ENCODE measurements around the gene ARAF.

The ARAF gene

GRCh38 chrX:47573341-47574075 is 12.5 kb downstream of the ARAF start:
- peaks cover 4% of the 10 kb centered on the region for H3K36me3 ChIP-seq (replicated peaks)
- peak overlapping the region; percentile 30 for H3K4me3 ChIP-seq (ENCODE audit: low read depth, low read length)
- in situ Hi-C loops (cut with HindIII; ENCODE audit: low pct_ligation_motif_present, low sequenced_read_pairs), result no loop called here
- no peak for TF ChIP-seq CTCF (IDR thresholded peaks at IDR 0.05; ENCODE audit: low read depth, low read length, missing control alignments)
- peak overlapping the region; percentile 62 for H3K27ac ChIP-seq
- H3K27me3 ChIP-seq (replicated peaks), result no peaks in the 10 kb centered on the region
- DNase-seq, result no peak

- no peaks in the 10 kb centered on the region for H3K27me3 ChIP-seq (replicated peaks)
- peaks cover 4% of the 10 kb centered on the region for H3K36me3 ChIP-seq (replicated peaks)
- in situ Hi-C loops (cut with HindIII; ENCODE audit: low pct_ligation_motif_present, low sequenced_read_pairs), result no loop called here
- H3K27ac ChIP-seq, result peak overlapping the region; percentile 62
- peak overlapping the region; percentile 30 for H3K4me3 ChIP-seq (ENCODE audit: low read depth, low read length)
- no peak for TF ChIP-seq CTCF (IDR thresholded peaks at IDR 0.05; ENCODE audit: low read depth, low read length, missing control alignments)
- no peak for DNase-seq
Measured at GRCh38 chrX:47574076-47574546, 13.1 kb downstream of the ARAF start.

- in situ Hi-C loops (cut with HindIII; ENCODE audit: low pct_ligation_motif_present, low sequenced_read_pairs), result no loop called here
- no peak for TF ChIP-seq CTCF (IDR thresholded peaks at IDR 0.05; ENCODE audit: low read depth, low read length, missing control alignments)
- peak overlapping the region; percentile 62 for H3K27ac ChIP-seq
- H3K27me3 ChIP-seq (replicated peaks), result no peaks in the 10 kb centered on the region
- DNase-seq, result no peak
- peaks cover 4% of the 10 kb centered on the region for H3K36me3 ChIP-seq (replicated peaks)
- H3K4me3 ChIP-seq (ENCODE audit: low read depth, low read length), result peak overlapping the region; percentile 20
Measured at GRCh38 chrX:47574547-47575301, 13.7 kb downstream of the ARAF start.

GRCh38 chrX:47576021-47576898 is 15.3 kb downstream of the ARAF start:
- H3K27ac ChIP-seq, result no peak overlapping the region
- no peak for DNase-seq
- H3K4me3 ChIP-seq (ENCODE audit: low read depth, low read length), result no peak overlapping the region
- in situ Hi-C loops (cut with HindIII; ENCODE audit: low pct_ligation_motif_present, low sequenced_read_pairs), result no loop called here
- no peak for TF ChIP-seq CTCF (IDR thresholded peaks at IDR 0.05; ENCODE audit: low read depth, low read length, missing control alignments)
- peaks cover 4% of the 10 kb centered on the region for H3K36me3 ChIP-seq (replicated peaks)
- no peaks in the 10 kb centered on the region for H3K27me3 ChIP-seq (replicated peaks)

- H3K36me3 ChIP-seq (replicated peaks), result no peaks in the 10 kb centered on the region
- no peak overlapping the region for H3K4me3 ChIP-seq (ENCODE audit: low read depth, low read length)
- DNase-seq, result no peak
- in situ Hi-C loops (cut with HindIII; ENCODE audit: low pct_ligation_motif_present, low sequenced_read_pairs), result no loop called here
- no peaks in the 10 kb centered on the region for H3K27me3 ChIP-seq (replicated peaks)
- H3K27ac ChIP-seq, result no peak overlapping the region
- TF ChIP-seq CTCF (IDR thresholded peaks at IDR 0.05; ENCODE audit: low read depth, low read length, missing control alignments), result no peak
Measured at GRCh38 chrX:47577424-47577823, 16.4 kb downstream of the ARAF start.

All from brain microvascular endothelial cell (primary cell).